Karpas-422 (cell line): ENCODE results near the gene KHNYN. TPM values are rescaled to one million over a fixed set of nuclear protein-coding genes. Genes with fewer than 3 reads are reported as not detected.

Source experiments
- DNase-seq: peaks from one replicate; pipeline ENCODE4 v3.0.0-alpha.2; 2015
- H2AFZ ChIP-seq: fragments of 200-600 bp; sonication (generic); 2 replicates; pipeline ENCODE4 v1.6.1; 2014; ENCODE audit warnings: antibody characterized with exemption, low read length, mixed read lengths
- H3K27ac ChIP-seq: fragments of 200-600 bp; sonication (generic); 2 replicates; pipeline ENCODE4 v1.5.1; 2014; ENCODE audit warnings: mild to moderate bottlenecking, low read length, moderate library complexity
- H3K27me3 ChIP-seq: fragments of 200-600 bp; sonication (generic); 2 replicates; pipeline ENCODE4 v1.6.1; 2014; ENCODE audit warnings: low read length, mixed read lengths
- H3K36me3 ChIP-seq: fragments of 200-600 bp; sonication (generic); 2 replicates; pipeline ENCODE4 v1.6.1; 2014; ENCODE audit warnings: low read length, mixed read lengths; ENCODE audit not compliant: insufficient read depth
- H3K4me1 ChIP-seq: fragments of 200-600 bp; sonication (generic); 2 replicates; pipeline ENCODE4 v1.6.1; 2014; ENCODE audit warnings: mild to moderate bottlenecking, low read length, mixed read lengths
- H3K4me2 ChIP-seq: fragments of 200-600 bp; sonication (generic); 2 replicates; pipeline ENCODE4 v1.6.1; 2014; ENCODE audit warnings: low read length, low read depth, mild to moderate bottlenecking; ENCODE audit not compliant: poor library complexity, severe bottlenecking
- H3K4me3 ChIP-seq: fragments of 200-600 bp; sonication (generic); 2 replicates; pipeline ENCODE4 v1.5.1; 2014; ENCODE audit warnings: mild to moderate bottlenecking, antibody characterized with exemption, low read length, mixed read lengths
- H3K79me2 ChIP-seq: fragments of 200-600 bp; sonication (generic); 2 replicates; pipeline ENCODE4 v1.6.1; 2014; ENCODE audit warnings: mild to moderate bottlenecking, low read length, mixed read lengths
- H3K9ac ChIP-seq: fragments of 200-600 bp; sonication (generic); 2 replicates; pipeline ENCODE4 v1.6.0; 2014; ENCODE audit warnings: low read length
- H3K9me2 ChIP-seq: fragments of 200-600 bp; sonication (generic), shearing (Covaris generic); replicated peaks from 2 replicates; pipeline ENCODE4 v1.6.0; 2014; ENCODE audit warnings: mild to moderate bottlenecking, low read length, moderate library complexity; ENCODE audit not compliant: insufficient read depth
- H3K9me3 ChIP-seq: fragments of 300-700, 200-600 bp; sonication (generic); 2 replicates; pipeline ENCODE4 v1.6.1; 2014; ENCODE audit warnings: low read length, mixed read lengths
- H4K20me1 ChIP-seq: fragments of 200-600 bp; sonication (generic); 2 replicates; pipeline ENCODE4 v1.6.1; 2014; ENCODE audit warnings: mild to moderate bottlenecking, antibody characterized with exemption, low read length, low read depth; ENCODE audit not compliant: insufficient read depth
- total RNA-seq: library from RNA; depleted of rRNA; stranded (reverse); fragments of >200 nt; shearing (Covaris generic); gene quantifications from 2 replicates; pipeline ENCODE4 v1.2.3, GENCODE V29; 2014; ENCODE audit warnings: low replicate concordance

Gene KHNYN
- total RNA-seq, 1 experiment from 2014 or later, result 50.8 TPM

DNA sequence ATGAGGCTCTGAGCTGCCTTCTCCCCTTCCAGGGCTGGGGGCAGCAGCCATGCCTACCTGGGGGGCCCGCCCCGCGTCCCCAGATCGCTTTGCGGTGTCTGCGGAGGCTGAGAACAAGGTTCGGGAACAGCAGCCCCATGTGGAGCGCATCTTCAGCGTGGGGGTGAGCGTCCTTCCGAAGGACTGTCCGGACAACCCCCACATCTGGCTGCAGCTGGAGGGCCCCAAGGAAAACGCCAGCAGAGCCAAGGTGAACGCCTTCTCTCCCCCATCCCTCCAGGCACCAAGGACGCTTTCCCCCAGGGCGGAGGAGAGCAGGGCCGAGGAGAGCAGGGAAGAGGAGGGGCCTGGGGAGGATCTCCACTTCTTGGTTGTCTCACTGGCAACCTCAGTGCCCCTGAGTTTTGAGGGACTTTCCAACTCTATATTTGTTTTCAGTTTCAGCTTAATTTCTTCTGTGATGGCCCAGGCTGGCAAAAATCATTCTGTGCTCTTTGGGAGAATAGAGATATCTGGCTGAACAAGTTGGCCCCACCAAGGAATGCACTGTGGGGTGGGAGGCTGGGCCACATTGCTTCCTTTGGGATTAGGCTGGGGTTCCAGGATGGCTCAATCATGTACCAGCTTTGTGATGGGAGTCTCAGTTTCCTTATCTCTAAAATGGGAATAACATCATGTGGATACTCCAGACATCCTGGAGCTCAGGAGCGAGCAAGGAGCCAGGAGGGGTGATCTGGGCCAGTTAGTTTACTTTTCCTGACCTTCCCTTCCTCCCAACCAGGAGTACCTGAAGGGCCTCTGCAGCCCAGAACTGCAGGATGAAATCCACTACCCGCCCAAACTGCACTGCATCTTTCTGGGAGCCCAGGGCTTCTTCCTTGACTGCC lies 1.2 kb downstream of the KHNYN start:
- H3K4me1 ChIP-seq, result peaks cover 28% of the 10 kb centered on the region

DNA sequence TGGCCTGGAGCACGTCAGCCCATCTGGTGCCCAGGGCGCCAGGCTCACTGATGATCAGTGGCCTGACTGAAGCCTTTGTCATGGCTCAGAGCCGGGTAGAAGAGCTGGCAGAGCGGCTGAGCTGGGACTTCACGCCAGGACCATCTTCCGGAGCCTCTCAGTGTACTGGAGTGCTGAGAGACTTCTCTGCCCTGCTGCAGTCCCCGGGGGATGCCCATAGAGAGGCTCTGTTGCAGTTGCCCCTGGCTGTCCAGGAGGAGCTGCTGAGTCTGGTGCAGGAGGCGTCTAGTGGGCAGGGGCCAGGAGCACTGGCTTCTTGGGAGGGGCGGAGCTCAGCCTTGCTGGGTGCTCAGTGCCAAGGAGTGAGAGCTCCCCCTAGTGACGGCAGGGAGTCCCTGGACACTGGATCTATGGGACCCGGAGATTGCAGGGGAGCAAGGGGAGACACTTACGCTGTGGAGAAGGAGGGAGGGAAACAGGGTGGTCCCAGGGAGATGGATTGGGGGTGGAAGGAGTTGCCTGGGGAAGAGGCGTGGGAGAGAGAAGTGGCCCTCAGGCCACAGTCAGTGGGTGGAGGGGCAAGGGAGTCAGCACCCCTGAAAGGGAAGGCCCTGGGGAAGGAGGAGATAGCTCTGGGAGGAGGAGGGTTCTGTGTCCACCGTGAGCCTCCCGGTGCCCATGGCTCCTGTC lies 2.0 kb downstream of the KHNYN start:
- Histone ChIP-seq H3K27me3 (no peaks in the 10 kb centered on the region), H3K4me2 (peak overlapping the region; percentile 82), H3K27ac (peak overlapping the region; percentile 57), H4K20me1 (peaks cover 4% of the 10 kb centered on the region; the same call in 1 of the 2 replicates), H3K36me3 (peaks cover 21% of the 10 kb centered on the region; the same call in 1 of the 2 replicates), H3K4me3 (peak overlapping the region; percentile 85), H3K9me2 (no peaks in the 10 kb centered on the region), H3K9me3 (no peaks in the 10 kb centered on the region), H3K79me2 (peaks cover 14% of the 10 kb centered on the region), H3K4me1 (peaks cover 36% of the 10 kb centered on the region), H3K9ac (peak overlapping the region; percentile 88), H2AFZ (no peak overlapping the region)
- DNase-seq, result peak; percentile 99

More for the DNA sequence above, 1.2 kb downstream of the KHNYN start:
- peak overlapping the region; percentile 82 for H3K4me2 ChIP-seq
- peaks cover 21% of the 10 kb centered on the region; the same call in 1 of the 2 replicates for H3K36me3 ChIP-seq
- no peaks in the 10 kb centered on the region for H3K9me3 ChIP-seq
- peak; percentile 73 for DNase-seq
- no peak overlapping the region; the same call in 1 of the 2 replicates for H2AFZ ChIP-seq
- H3K4me3 ChIP-seq, result peak overlapping the region; percentile 85
- no peaks in the 10 kb centered on the region for H3K27me3 ChIP-seq
- H3K27ac ChIP-seq, result peak overlapping the region; percentile 57
- H3K9me2 ChIP-seq, result no peaks in the 10 kb centered on the region
- H3K79me2 ChIP-seq, result peaks cover 14% of the 10 kb centered on the region
- H3K9ac ChIP-seq, result peak overlapping the region; percentile 88
- H4K20me1 ChIP-seq, result peaks cover 4% of the 10 kb centered on the region; the same call in 1 of the 2 replicates

GRCh38 chr14:24432259-24433131 lies 2.7 kb downstream of the KHNYN start:
- Histone ChIP-seq H3K4me2 (peak overlapping the region; percentile 82), H3K27me3 (no peaks in the 10 kb centered on the region), H3K4me3 (no peak overlapping the region; the same call in 1 of the 2 replicates), H2AFZ (no peak overlapping the region), H3K9me3 (no peaks in the 10 kb centered on the region), H3K9ac (peak overlapping the region; percentile 88; the same call in 1 of the 2 replicates), H3K36me3 (peaks cover 21% of the 10 kb centered on the region; the same call in 1 of the 2 replicates), H3K9me2 (no peaks in the 10 kb centered on the region), H3K79me2 (peaks cover 14% of the 10 kb centered on the region), H3K27ac (no peak overlapping the region), H4K20me1 (peaks cover 4% of the 10 kb centered on the region; the same call in 1 of the 2 replicates), H3K4me1 (peaks cover 44% of the 10 kb centered on the region)
- no peak for DNase-seq

GRCh38 chr14:24434036-24434435 lies 4.3 kb downstream of the KHNYN start:
- Histone ChIP-seq H3K4me1 (peaks cover 49% of the 10 kb centered on the region), H3K9me2 (no peaks in the 10 kb centered on the region), H3K36me3 (peaks cover 28% of the 10 kb centered on the region; the same call in 1 of the 2 replicates), H3K4me3 (no peak overlapping the region), H3K79me2 (peaks cover 14% of the 10 kb centered on the region), H3K4me2 (no peak overlapping the region), H3K27me3 (no peaks in the 10 kb centered on the region), H3K27ac (no peak overlapping the region), H3K9ac (no peak overlapping the region), H2AFZ (no peak overlapping the region), H3K9me3 (no peaks in the 10 kb centered on the region), H4K20me1 (peaks cover 4% of the 10 kb centered on the region; the same call in 1 of the 2 replicates)
- DNase-seq, result no peak

DNA sequence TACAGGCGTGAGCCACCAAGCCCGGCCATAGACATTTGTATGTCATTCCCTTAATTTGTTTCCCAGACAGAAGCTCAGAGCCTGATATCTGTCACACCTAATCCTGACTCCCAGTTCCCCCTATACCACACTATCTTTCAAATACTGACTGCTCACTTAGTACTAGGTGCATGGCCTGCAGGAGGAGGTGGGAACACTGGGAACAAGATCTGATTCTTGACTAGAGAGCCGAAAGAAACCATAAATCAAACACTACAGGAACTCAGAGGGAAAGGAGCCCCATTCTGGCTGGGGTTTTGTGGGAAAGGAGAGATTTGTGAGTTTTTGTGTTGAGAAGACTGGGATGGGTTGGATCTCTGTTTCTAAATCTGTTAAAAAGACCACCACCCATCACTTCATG lies 4.9 kb downstream of the KHNYN start:
- Histone ChIP-seq H3K36me3 (peaks cover 35% of the 10 kb centered on the region; the same call in 1 of the 2 replicates), H2AFZ (no peak overlapping the region), H3K4me1 (peaks cover 43% of the 10 kb centered on the region), H3K4me2 (no peak overlapping the region), H3K27me3 (no peaks in the 10 kb centered on the region), H3K9ac (no peak overlapping the region), H3K79me2 (peaks cover 14% of the 10 kb centered on the region), H3K9me3 (no peaks in the 10 kb centered on the region), H3K9me2 (no peaks in the 10 kb centered on the region), H3K4me3 (no peak overlapping the region), H4K20me1 (peaks cover 4% of the 10 kb centered on the region; the same call in 1 of the 2 replicates), H3K27ac (0 out of 2 replicates have a peak overlapping the region, but pooled peaks have one; percentile 6)
- DNase-seq, result no peak

- no peaks in the 10 kb centered on the region for H3K27me3 ChIP-seq
- H3K9me2 ChIP-seq, result no peaks in the 10 kb centered on the region
- no peak overlapping the region for H3K4me3 ChIP-seq
- H2AFZ ChIP-seq, result no peak overlapping the region
- H3K4me1 ChIP-seq, result peaks cover 44% of the 10 kb centered on the region
- H3K36me3 ChIP-seq, result peaks cover 41% of the 10 kb centered on the region; the same call in 1 of the 2 replicates
- no peaks in the 10 kb centered on the region for H3K9me3 ChIP-seq
- no peak for DNase-seq
- H3K4me2 ChIP-seq, result no peak overlapping the region
- peaks cover 4% of the 10 kb centered on the region; the same call in 1 of the 2 replicates for H4K20me1 ChIP-seq
- H3K79me2 ChIP-seq, result peaks cover 12% of the 10 kb centered on the region
- no peak overlapping the region for H3K9ac ChIP-seq
- 0 out of 2 replicates have a peak overlapping the region, but pooled peaks have one; percentile 6 for H3K27ac ChIP-seq
Measured at GRCh38 chr14:24435192-24435810, 5.5 kb downstream of the KHNYN start.

DNA sequence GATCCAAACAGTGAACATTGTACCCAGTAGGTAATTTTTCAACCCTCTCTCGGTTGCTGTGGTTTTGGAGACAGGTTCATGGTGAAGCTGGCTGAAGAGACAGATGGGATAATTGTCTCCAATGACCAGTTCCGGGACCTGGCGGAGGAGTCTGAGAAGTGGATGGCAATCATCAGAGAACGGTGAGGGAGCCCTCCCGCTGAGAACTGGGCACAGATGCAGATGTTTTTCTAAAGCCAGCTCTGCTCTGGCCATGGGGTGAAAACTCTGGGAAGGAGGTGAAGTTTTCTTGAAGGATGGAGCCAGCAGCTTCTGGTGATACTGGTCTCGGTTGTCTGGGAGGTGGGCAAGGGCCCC lies 6.2 kb downstream of the KHNYN start:
- Histone ChIP-seq H3K9me3 (no peaks in the 10 kb centered on the region), H3K79me2 (peaks cover 12% of the 10 kb centered on the region), H3K4me1 (peaks cover 47% of the 10 kb centered on the region), H3K36me3 (peaks cover 48% of the 10 kb centered on the region; the same call in 1 of the 2 replicates), H2AFZ (no peak overlapping the region), H3K27me3 (no peaks in the 10 kb centered on the region), H3K4me2 (peak overlapping the region; percentile 1), H3K27ac (peak overlapping the region; percentile 51), H3K4me3 (no peak overlapping the region), H3K9me2 (no peaks in the 10 kb centered on the region), H3K9ac (peak overlapping the region; percentile 29), H4K20me1 (peaks cover 4% of the 10 kb centered on the region; the same call in 1 of the 2 replicates)
- no peak for DNase-seq
